SK-N-SH (cell line): ENCODE measurements around the gene ZNF214.

Source experiments
- CTCF ChIP-seq: fragments of 200-600 bp; sonication (generic); IDR thresholded peaks from 2 replicates; pipeline ENCODE4 v1.6.1; 2017; ENCODE audit warnings: antibody characterized with exemption, mild to moderate bottlenecking, moderate library complexity
- EZH2phosphoT487 ChIP-seq: fragments of 200-600 bp; sonication (generic); IDR thresholded peaks from 2 replicates; pipeline ENCODE4 v1.6.1; 2017; ENCODE audit warnings: low read depth, mixed run types, mild to moderate bottlenecking, antibody characterized with exemption, moderate library complexity, borderline replicate concordance
- FOXM1 ChIP-seq: IDR thresholded peaks from 2 replicates; pipeline ENCODE4 v1.4.0; 2012; ENCODE audit warnings: low read depth, mild to moderate bottlenecking
- GABPA ChIP-seq: IDR thresholded peaks from 2 replicates; pipeline ENCODE4 v1.4.0; 2012; ENCODE audit warnings: low read depth, mild to moderate bottlenecking
- SMC3 ChIP-seq: IDR thresholded peaks from 2 replicates; pipeline ENCODE4 v1.6.1; 2012; ENCODE audit warnings: low read depth, low read length, improper control_type of control experiment
- TCF12 ChIP-seq: IDR thresholded peaks from 2 replicates; pipeline ENCODE4 v1.4.0; 2012
- USF1 ChIP-seq: IDR thresholded peaks from 2 replicates; pipeline ENCODE4 v1.4.0; 2012; ENCODE audit warnings: low read depth, borderline replicate concordance
- YY1 ChIP-seq: IDR thresholded peaks from 2 replicates; pipeline ENCODE4 v1.4.0; 2012; ENCODE audit warnings: low read depth, mild to moderate bottlenecking

GRCh38 chr11:6986487-6986886, 33.7 kb downstream of the ZNF214 start:
- TF ChIP-seq TCF12 (no peak), CTCF (no peak), FOXM1 (no peak), EZH2phosphoT487 (no peak), USF1 (no peak), YY1 (no peak), GABPA (no peak), SMC3 (no peak)
